ENCODE results near the gene ROR2.
"Not testable (repeated sequence)": the region's sequence is repeated elsewhere in the genome, so short reads cannot be mapped to it uniquely, and the experiment has no call there.

Gene ROR2

GRCh38 chr9:91817106-91817492 lies 132.9 kb downstream of the ROR2 start:
- DNase-seq (ENCODE audit: low spot score), result no peak

GRCh38 chr9:91816356-91816755 lies 133.7 kb downstream of the ROR2 start:
- no peak for DNase-seq (ENCODE audit: low spot score)

GRCh38 chr9:91815896-91816295 lies 134.1 kb downstream of the ROR2 start:
- DNase-seq (ENCODE audit: low spot score), result no peak

GRCh38 chr9:91814753-91815152 lies 135.3 kb downstream of the ROR2 start:
- DNase-seq (ENCODE audit: low spot score), result no peak

GRCh38 chr9:91814201-91814600 lies 135.8 kb downstream of the ROR2 start:
- no peak for DNase-seq (ENCODE audit: low spot score)

- DNase-seq (ENCODE audit: low spot score), result no peak
These were observed 136.7 kb downstream of the ROR2 start for GRCh38 chr9:91813176-91813795.

- DNase-seq (ENCODE audit: low spot score), result no peak
These were observed 137.8 kb downstream of the ROR2 start for GRCh38 chr9:91812191-91812590.

GRCh38 chr9:91811024-91811909 lies 138.8 kb downstream of the ROR2 start:
- no peak for DNase-seq (ENCODE audit: low spot score)

GRCh38 chr9:91810286-91810905 lies 139.6 kb downstream of the ROR2 start:
- DNase-seq (ENCODE audit: low spot score), result no peak

- no peak for DNase-seq (ENCODE audit: low spot score)
These were observed 140.3 kb downstream of the ROR2 start for GRCh38 chr9:91809581-91810285.

GRCh38 chr9:91807643-91808246 lies 142.3 kb downstream of the ROR2 start:
- no peak for DNase-seq (ENCODE audit: low spot score)

GRCh38 chr9:91805031-91805430 lies 145.0 kb downstream of the ROR2 start:
- DNase-seq (ENCODE audit: low spot score), result no peak

GRCh38 chr9:91803970-91804752 lies 145.9 kb downstream of the ROR2 start:
- DNase-seq (ENCODE audit: low spot score), result no peak

- DNase-seq (ENCODE audit: low spot score), result no peak
These were observed 146.7 kb downstream of the ROR2 start for GRCh38 chr9:91803151-91803940.

- no peak for DNase-seq (ENCODE audit: low spot score)
These were observed 147.6 kb downstream of the ROR2 start for GRCh38 chr9:91802391-91802790.

- no peak for DNase-seq (ENCODE audit: low spot score)
These were observed 149.5 kb downstream of the ROR2 start for GRCh38 chr9:91800473-91801030.

- DNase-seq (ENCODE audit: low spot score), result no peak
These were observed 150.8 kb downstream of the ROR2 start for GRCh38 chr9:91799113-91799744.

- DNase-seq (ENCODE audit: low spot score), result not testable (repeated sequence)
These were observed 151.5 kb downstream of the ROR2 start for GRCh38 chr9:91798273-91799112.

GRCh38 chr9:91797517-91797916 lies 152.5 kb downstream of the ROR2 start:
- DNase-seq (ENCODE audit: low spot score), result not testable (repeated sequence)
